ENCODE results near the gene ARHGAP28. TPM values are rescaled to one million over a fixed set of nuclear protein-coding genes. Genes with fewer than 3 reads are reported as not detected.

Gene ARHGAP28
- total and polyA plus RNA-seq, 10 of the 15 experiments (the other 5 are each of a cell fraction or from before 2014, with no cell fraction given), result not detected

DNA sequence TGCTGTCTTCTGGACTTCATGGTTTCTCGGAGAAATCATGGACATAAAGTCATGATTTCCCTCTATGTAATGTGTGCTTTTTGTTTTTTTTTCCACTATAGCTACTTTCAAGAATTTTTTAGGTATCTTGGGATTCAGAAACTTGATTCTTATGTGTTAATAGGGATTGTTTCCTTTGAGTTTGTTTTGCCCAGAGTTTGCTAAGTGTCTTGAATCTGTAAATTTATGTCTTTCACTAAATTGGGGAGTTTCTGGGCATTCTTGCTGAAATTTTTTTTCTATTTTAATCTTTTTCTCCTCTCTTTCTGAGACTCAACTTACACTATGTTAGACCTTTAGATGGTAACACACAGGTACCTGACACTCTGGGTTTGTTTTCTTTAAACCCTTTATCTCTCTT is 205.3 kb downstream of the ARHGAP28 start:
- Histone ChIP-seq H3K79me2 (ENCODE audit: control insufficient read depth, insufficient read depth, low read length) (no peaks in the 10 kb centered on the region), H3K4me1 (ENCODE audit: control insufficient read depth, insufficient read depth, low read length) (no peaks in the 10 kb centered on the region), H3K4me3 (no peak overlapping the region), H3K27me3 (replicated peaks in 1 of 2; ENCODE audit: control insufficient read depth in 2 of 2, insufficient read depth in 2 of 2, low read length in 1 of 2) (no peaks in the 10 kb centered on the region; a peak in 1 of 4 replicates), H2AFZ (ENCODE audit: control insufficient read depth, low read depth, low read length) (no peak overlapping the region), H3K27ac (ENCODE audit: control insufficient read depth, insufficient read depth) (no peak overlapping the region), H3K9me3 (replicated peaks; ENCODE audit: control insufficient read depth, insufficient read depth, low read length) (no peaks in the 10 kb centered on the region), H3K9ac (ENCODE audit: control insufficient read depth, insufficient read depth, low read length) (no peak overlapping the region), H3K36me3 (ENCODE audit: control insufficient read depth in 2 of 2, insufficient read depth in 2 of 2, low read length in 1 of 2) (no peaks in the 10 kb centered on the region), H4K20me1 (ENCODE audit: control insufficient read depth, insufficient read depth) (no peaks in the 10 kb centered on the region), H3K4me2 (ENCODE audit: control insufficient read depth, insufficient read depth) (no peak overlapping the region)
- ATAC-seq (no peak), FAIRE-seq (no peak), DNase-seq (ENCODE audit: low read depth, low spot score) (no peak)
- in situ Hi-C loops (cut with MboI), result loop anchor here (25.0 kb wide), 1 partner anchor 2002 kb away; no protein-coding TSS in a partner anchor
- ChIA-PET POLR2A (no interaction called here), SMC1A (ENCODE audit: uncharacterized antibody, unreplicated experiment) (interaction anchor here (0.8 kb wide), 1 partner anchor 584 kb away, joined by 3 read pairs; no protein-coding TSS in a partner anchor), CTCF (interaction anchor here (0.7 to 1.6 kb wide), 2 partner anchors 15 to 806 kb away, joined by 3 read pairs; no protein-coding TSS in a partner anchor), RAD21 (ENCODE audit: unreplicated experiment) (no interaction called here)
- intact Hi-C loops (cut with micrococcal nuclease; ENCODE audit: unreplicated experiment), result no loop called here
- 0% methylated on average over 1 of the region's 1 CpG for WGBS (ENCODE audit: insufficient coverage, insufficient replicate concordance, low lambda C conversion rate, missing lambda C conversion rate)
- TF ChIP-seq SUZ12 (IDR thresholded peaks at IDR 0.05; ENCODE audit: unreplicated experiment), result no peak
- TF ChIP-seq CHD1 (IDR thresholded peaks at IDR 0.05; ENCODE audit: low read depth, low read length), result no peak
- TF ChIP-seq CHD2 (IDR thresholded peaks at IDR 0.05; ENCODE audit: borderline replicate concordance, low read depth, low read length), result no peak
- TF ChIP-seq TCF7 (IDR thresholded peaks at IDR 0.05; ENCODE audit: borderline replicate concordance), result no peak
- TF ChIP-seq STAT3 (IDR thresholded peaks at IDR 0.05; ENCODE audit: low read depth, low read length), result no peak
- BruUV-seq (replicated peaks), result no TSS peak

DNA sequence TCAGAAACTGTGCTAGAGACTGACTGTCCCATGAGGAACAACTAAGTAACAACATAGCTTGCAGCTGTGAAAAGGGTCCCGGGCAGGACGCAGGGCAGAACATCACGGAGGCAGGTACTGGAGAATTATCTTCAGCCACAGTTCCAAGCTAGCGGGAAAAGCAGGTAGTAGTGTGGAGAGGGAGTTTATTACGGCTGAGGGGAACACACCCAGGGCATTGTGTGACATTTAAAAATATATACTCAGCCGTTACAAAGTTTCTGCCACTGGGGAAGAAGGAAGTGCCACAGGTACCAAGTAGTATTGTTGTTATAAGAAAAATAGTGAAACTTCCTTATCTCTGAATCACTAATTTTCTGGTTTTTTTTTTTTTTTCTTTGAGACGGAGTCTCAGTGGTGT is 208.5 kb downstream of the ARHGAP28 start:
- no peaks in the 10 kb centered on the region for H3K79me2 ChIP-seq (ENCODE audit: control insufficient read depth, insufficient read depth, low read length)
- no TSS peak for BruUV-seq (replicated peaks)
- H4K20me1 ChIP-seq (ENCODE audit: control insufficient read depth, insufficient read depth), result no peaks in the 10 kb centered on the region
- H3K27ac ChIP-seq (ENCODE audit: control insufficient read depth, insufficient read depth), result no peak overlapping the region
- FAIRE-seq (no peak), DNase-seq (ENCODE audit: low read depth, low spot score) (no peak), ATAC-seq (no peak)
- no peaks in the 10 kb centered on the region for H3K4me1 ChIP-seq (ENCODE audit: control insufficient read depth, insufficient read depth, low read length)
- H3K27me3 ChIP-seq (replicated peaks in 1 of 2; ENCODE audit: control insufficient read depth in 2 of 2, insufficient read depth in 2 of 2, low read length in 1 of 2), result peaks cover 0 to 1% of the 10 kb centered on the region in 2 experiments; a peak in 1 of 4 replicates
- ChIA-PET RAD21 (ENCODE audit: unreplicated experiment) (no interaction called here), POLR2A (no interaction called here), SMC1A (ENCODE audit: uncharacterized antibody, unreplicated experiment) (no interaction called here), CTCF (no interaction called here)
- no peaks in the 10 kb centered on the region for H3K9me3 ChIP-seq (replicated peaks; ENCODE audit: control insufficient read depth, insufficient read depth, low read length)
- intact Hi-C loops (cut with micrococcal nuclease; ENCODE audit: unreplicated experiment), result no loop called here
- H3K36me3 ChIP-seq (ENCODE audit: control insufficient read depth in 2 of 2, insufficient read depth in 2 of 2, low read length in 1 of 2), result no peaks in the 10 kb centered on the region
- H3K4me2 ChIP-seq (ENCODE audit: control insufficient read depth, insufficient read depth), result no peak overlapping the region
- no peak overlapping the region for H3K4me3 ChIP-seq
- H3K9ac ChIP-seq (ENCODE audit: control insufficient read depth, insufficient read depth, low read length), result no peak overlapping the region
- in situ Hi-C loops (cut with MboI), result loop anchor here (25.0 kb wide), 1 partner anchor 1999 kb away; no protein-coding TSS in a partner anchor
- H2AFZ ChIP-seq (ENCODE audit: control insufficient read depth, low read depth, low read length), result no peak overlapping the region
- WGBS (ENCODE audit: insufficient coverage, insufficient replicate concordance, low lambda C conversion rate, missing lambda C conversion rate), result 17% methylated on average over 7 of the region's 7 CpGs
- no peak for TF ChIP-seq SMC3 (IDR thresholded peaks at IDR 0.05; ENCODE audit: borderline replicate concordance, low read length)
- TF ChIP-seq EED (IDR thresholded peaks at IDR 0.05; ENCODE audit: low read depth), result no peak
- no peak for TF ChIP-seq KAT2A (conservative IDR thresholded peaks at IDR 0.05; ENCODE audit: control insufficient read depth, low read depth, low read length)
- TF ChIP-seq, protein P1, sequence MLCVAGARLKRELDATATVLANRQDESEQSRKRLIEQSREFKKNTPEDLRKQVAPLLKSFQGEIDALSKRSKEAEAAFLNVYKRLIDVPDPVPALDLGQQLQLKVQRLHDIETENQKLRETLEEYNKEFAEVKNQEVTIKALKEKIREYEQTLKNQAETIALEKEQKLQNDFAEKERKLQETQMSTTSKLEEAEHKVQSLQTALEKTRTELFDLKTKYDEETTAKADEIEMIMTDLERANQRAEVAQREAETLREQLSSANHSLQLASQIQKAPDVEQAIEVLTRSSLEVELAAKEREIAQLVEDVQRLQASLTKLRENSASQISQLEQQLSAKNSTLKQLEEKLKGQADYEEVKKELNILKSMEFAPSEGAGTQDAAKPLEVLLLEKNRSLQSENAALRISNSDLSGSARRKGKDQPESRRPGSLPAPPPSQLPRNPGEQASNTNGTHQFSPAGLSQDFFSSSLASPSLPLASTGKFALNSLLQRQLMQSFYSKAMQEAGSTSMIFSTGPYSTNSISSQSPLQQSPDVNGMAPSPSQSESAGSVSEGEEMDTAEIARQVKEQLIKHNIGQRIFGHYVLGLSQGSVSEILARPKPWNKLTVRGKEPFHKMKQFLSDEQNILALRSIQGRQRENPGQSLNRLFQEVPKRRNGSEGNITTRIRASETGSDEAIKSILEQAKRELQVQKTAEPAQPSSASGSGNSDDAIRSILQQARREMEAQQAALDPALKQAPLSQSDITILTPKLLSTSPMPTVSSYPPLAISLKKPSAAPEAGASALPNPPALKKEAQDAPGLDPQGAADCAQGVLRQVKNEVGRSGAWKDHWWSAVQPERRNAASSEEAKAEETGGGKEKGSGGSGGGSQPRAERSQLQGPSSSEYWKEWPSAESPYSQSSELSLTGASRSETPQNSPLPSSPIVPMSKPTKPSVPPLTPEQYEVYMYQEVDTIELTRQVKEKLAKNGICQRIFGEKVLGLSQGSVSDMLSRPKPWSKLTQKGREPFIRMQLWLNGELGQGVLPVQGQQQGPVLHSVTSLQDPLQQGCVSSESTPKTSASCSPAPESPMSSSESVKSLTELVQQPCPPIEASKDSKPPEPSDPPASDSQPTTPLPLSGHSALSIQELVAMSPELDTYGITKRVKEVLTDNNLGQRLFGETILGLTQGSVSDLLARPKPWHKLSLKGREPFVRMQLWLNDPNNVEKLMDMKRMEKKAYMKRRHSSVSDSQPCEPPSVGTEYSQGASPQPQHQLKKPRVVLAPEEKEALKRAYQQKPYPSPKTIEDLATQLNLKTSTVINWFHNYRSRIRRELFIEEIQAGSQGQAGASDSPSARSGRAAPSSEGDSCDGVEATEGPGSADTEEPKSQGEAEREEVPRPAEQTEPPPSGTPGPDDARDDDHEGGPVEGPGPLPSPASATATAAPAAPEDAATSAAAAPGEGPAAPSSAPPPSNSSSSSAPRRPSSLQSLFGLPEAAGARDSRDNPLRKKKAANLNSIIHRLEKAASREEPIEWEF (IDR thresholded peaks at IDR 0.05; ENCODE audit: insufficient replicate concordance, low read depth, low read length), result no peak
- TF ChIP-seq, protein P2, sequence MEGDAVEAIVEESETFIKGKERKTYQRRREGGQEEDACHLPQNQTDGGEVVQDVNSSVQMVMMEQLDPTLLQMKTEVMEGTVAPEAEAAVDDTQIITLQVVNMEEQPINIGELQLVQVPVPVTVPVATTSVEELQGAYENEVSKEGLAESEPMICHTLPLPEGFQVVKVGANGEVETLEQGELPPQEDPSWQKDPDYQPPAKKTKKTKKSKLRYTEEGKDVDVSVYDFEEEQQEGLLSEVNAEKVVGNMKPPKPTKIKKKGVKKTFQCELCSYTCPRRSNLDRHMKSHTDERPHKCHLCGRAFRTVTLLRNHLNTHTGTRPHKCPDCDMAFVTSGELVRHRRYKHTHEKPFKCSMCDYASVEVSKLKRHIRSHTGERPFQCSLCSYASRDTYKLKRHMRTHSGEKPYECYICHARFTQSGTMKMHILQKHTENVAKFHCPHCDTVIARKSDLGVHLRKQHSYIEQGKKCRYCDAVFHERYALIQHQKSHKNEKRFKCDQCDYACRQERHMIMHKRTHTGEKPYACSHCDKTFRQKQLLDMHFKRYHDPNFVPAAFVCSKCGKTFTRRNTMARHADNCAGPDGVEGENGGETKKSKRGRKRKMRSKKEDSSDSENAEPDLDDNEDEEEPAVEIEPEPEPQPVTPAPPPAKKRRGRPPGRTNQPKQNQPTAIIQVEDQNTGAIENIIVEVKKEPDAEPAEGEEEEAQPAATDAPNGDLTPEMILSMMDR (IDR thresholded peaks at IDR 0.05 in 2 of 3, conservative IDR thresholded peaks at IDR 0.05 in 1 of 3; ENCODE audit: control insufficient read depth in 2 of 3, extremely low read depth in 1 of 3, insufficient read depth in 1 of 3, low read depth in 3 of 3, low read length in 3 of 3), result no peak
- no peak for TF ChIP-seq POLR2A (IDR thresholded peaks at IDR 0.05; ENCODE audit: low read depth, low read length)
- TF ChIP-seq DPF2 (IDR thresholded peaks at IDR 0.05), result no peak
